Measurements from ENCODE around the gene RCC2. TPM values are rescaled to one million over a fixed set of nuclear protein-coding genes. Genes with fewer than 3 reads are reported as not detected.

The RCC2 gene
- total RNA-seq (10 to 100 TPM in 1 of 2 donors, 1 to 10 TPM in 1; 8.6 to 36.7 TPM), polyA plus RNA-seq (1 to 10 TPM; 2.1 to 7.6 TPM)

DNA sequence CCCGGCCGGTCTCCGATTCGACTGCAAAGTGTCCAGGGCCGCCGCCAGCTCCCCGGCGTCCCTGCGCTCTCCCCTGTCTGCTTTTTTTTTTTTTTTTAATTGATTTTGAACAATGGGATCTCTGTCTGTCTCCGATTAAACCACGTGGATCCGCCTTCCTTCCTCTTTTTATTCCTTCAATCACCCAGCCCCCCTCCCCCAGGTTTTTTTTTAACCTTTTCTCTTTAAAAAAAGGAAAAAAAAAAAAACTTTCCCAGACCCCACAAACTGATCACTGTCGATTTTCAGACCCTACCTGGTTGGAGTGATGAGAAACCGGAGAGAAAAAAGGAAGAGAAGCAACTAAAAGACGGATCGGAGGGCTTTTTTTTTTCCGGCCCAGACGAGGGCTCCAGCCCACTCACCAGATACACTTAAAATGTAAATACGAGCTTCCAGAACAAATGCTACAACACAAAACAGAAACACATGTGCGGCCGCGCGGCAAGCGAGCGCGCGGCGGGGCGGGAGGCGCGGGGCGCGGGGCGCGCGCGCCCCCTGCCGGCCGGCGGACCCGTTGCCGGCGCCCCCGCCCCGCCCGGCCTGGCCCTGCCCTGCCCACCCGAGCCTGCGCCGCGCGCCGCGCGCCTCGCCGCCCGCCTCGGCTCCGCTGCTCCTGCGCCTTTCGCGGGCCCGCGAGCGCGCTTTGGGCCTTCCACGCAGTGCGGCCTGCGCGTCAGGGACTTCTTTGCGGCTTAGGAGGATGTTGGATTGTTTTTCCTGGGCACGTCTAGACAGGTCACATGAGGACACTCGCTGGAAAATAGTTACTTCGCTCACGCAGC is at the start of gene RCC2:
RCC2 (minus strand) TSS at position 428 of the 824 bp plus-strand sequence. CDS start 1,163 bp downstream, outside the sequence.
- Histone ChIP-seq H3K27ac (ENCODE audit: low read depth in 1 of 2, low read length in 2 of 2) (peak within 1 kb of the TSS; percentile 87 to 92), H3K4me1 (ENCODE audit: control insufficient read depth in 4 of 4, insufficient read depth in 4 of 4, low read length in 3 of 4) (peaks cover 5 to 16% (median 11%) of the 10 kb centered on the region in 4 donors), H3K36me3 (ENCODE audit: control insufficient read depth in 4 of 4, insufficient read depth in 3 of 4, low read depth in 1 of 4, low read length in 3 of 4) (peaks cover 0 to 1% (median 0%) of the 10 kb centered on the region in 4 donors), H3K27me3 (ENCODE audit: control insufficient read depth in 4 of 4, insufficient read depth in 4 of 4, low read length in 3 of 4) (no peaks in the 10 kb centered on the region), H3K9ac (ENCODE audit: low read depth in 1 of 2, low read length in 2 of 2) (peak within 1 kb of the TSS; percentile 78 to 92), H3K4me3 (ENCODE audit: low read depth in 1 of 3, low read length in 3 of 3) (peak within 1 kb of the TSS; percentile 82 to 85 (median 83)), H3K9me3 (ENCODE audit: control insufficient read depth in 4 of 4, low read length in 3 of 4) (no peaks in the 10 kb centered on the region)
- TF ChIP-seq, protein P1, sequence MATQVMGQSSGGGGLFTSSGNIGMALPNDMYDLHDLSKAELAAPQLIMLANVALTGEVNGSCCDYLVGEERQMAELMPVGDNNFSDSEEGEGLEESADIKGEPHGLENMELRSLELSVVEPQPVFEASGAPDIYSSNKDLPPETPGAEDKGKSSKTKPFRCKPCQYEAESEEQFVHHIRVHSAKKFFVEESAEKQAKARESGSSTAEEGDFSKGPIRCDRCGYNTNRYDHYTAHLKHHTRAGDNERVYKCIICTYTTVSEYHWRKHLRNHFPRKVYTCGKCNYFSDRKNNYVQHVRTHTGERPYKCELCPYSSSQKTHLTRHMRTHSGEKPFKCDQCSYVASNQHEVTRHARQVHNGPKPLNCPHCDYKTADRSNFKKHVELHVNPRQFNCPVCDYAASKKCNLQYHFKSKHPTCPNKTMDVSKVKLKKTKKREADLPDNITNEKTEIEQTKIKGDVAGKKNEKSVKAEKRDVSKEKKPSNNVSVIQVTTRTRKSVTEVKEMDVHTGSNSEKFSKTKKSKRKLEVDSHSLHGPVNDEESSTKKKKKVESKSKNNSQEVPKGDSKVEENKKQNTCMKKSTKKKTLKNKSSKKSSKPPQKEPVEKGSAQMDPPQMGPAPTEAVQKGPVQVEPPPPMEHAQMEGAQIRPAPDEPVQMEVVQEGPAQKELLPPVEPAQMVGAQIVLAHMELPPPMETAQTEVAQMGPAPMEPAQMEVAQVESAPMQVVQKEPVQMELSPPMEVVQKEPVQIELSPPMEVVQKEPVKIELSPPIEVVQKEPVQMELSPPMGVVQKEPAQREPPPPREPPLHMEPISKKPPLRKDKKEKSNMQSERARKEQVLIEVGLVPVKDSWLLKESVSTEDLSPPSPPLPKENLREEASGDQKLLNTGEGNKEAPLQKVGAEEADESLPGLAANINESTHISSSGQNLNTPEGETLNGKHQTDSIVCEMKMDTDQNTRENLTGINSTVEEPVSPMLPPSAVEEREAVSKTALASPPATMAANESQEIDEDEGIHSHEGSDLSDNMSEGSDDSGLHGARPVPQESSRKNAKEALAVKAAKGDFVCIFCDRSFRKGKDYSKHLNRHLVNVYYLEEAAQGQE (IDR thresholded peaks at IDR 0.05), result no peak
- TF ChIP-seq SP1 (IDR thresholded peaks at IDR 0.05), result no peak
- TF ChIP-seq, protein P2, sequence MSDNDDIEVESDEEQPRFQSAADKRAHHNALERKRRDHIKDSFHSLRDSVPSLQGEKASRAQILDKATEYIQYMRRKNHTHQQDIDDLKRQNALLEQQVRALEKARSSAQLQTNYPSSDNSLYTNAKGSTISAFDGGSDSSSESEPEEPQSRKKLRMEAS (IDR thresholded peaks at IDR 0.05), result peak; percentile 13
- peak; percentile 18 to 32 for TF ChIP-seq RXRA (IDR thresholded peaks at IDR 0.05)
- TF ChIP-seq EGR1 (IDR thresholded peaks at IDR 0.05; ENCODE audit: low read depth in 2 of 2), result no peak
- TF ChIP-seq, protein P3, sequence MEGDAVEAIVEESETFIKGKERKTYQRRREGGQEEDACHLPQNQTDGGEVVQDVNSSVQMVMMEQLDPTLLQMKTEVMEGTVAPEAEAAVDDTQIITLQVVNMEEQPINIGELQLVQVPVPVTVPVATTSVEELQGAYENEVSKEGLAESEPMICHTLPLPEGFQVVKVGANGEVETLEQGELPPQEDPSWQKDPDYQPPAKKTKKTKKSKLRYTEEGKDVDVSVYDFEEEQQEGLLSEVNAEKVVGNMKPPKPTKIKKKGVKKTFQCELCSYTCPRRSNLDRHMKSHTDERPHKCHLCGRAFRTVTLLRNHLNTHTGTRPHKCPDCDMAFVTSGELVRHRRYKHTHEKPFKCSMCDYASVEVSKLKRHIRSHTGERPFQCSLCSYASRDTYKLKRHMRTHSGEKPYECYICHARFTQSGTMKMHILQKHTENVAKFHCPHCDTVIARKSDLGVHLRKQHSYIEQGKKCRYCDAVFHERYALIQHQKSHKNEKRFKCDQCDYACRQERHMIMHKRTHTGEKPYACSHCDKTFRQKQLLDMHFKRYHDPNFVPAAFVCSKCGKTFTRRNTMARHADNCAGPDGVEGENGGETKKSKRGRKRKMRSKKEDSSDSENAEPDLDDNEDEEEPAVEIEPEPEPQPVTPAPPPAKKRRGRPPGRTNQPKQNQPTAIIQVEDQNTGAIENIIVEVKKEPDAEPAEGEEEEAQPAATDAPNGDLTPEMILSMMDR (IDR thresholded peaks at IDR 0.05; ENCODE audit: low read depth, low read length, missing input control), result peak; percentile 51
- WGBS, result under 1% methylated on average over 75 of the region's 75 CpGs
- DNase-seq (ENCODE audit: low spot score), result peak; percentile 65

DNA sequence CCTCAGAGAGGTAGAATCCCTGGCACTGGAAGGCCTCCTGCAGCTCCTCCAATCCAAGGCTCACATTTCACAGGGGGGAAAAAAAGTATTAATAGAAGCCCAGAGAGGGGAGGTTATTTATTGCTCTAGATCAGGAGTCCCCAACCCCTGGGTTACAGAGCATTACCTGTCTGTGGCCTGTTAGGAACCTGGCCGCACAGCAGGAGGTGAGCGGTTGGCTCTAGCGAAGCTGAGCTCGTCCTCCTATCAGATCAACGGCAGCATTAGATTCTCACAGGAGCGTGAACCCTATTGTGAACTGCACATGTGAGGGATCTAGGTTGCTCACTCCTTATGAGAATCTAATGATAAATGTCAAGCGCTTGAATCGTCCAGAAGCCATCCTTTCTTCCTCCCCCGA is 46.8 kb upstream of the RCC2 start:
- Histone ChIP-seq H3K9ac (ENCODE audit: low read depth in 1 of 2, low read length in 2 of 2) (no peak overlapping the region), H3K4me3 (ENCODE audit: low read depth in 1 of 3, low read length in 3 of 3) (no peak overlapping the region), H3K9me3 (ENCODE audit: control insufficient read depth in 4 of 4, low read length in 3 of 4) (no peaks in the 10 kb centered on the region), H3K36me3 (ENCODE audit: control insufficient read depth in 4 of 4, insufficient read depth in 3 of 4, low read depth in 1 of 4, low read length in 3 of 4) (no peaks in the 10 kb centered on the region), H3K4me1 (ENCODE audit: control insufficient read depth in 4 of 4, insufficient read depth in 4 of 4, low read length in 3 of 4) (peaks cover 0 to 10% (median 6%) of the 10 kb centered on the region in 4 donors), H3K27me3 (ENCODE audit: control insufficient read depth in 4 of 4, insufficient read depth in 4 of 4, low read length in 3 of 4) (no peaks in the 10 kb centered on the region), H3K27ac (ENCODE audit: low read depth in 1 of 2, low read length in 2 of 2) (no peak overlapping the region)
- 91% methylated on average over 9 of the region's 9 CpGs for WGBS
- TF ChIP-seq, protein P1 (IDR thresholded peaks at IDR 0.05), result no peak
- TF ChIP-seq YY1 (IDR thresholded peaks at IDR 0.05) (no peak), HNF4A (conservative IDR thresholded peaks at IDR 0.05) (no peak), FOXA2 (IDR thresholded peaks at IDR 0.05) (no peak), SP1 (IDR thresholded peaks at IDR 0.05) (no peak), FOXA1 (IDR thresholded peaks at IDR 0.05) (no peak), JUND (IDR thresholded peaks at IDR 0.05) (no peak), RAD21 (IDR thresholded peaks at IDR 0.05) (no peak)
- TF ChIP-seq, protein P4, sequence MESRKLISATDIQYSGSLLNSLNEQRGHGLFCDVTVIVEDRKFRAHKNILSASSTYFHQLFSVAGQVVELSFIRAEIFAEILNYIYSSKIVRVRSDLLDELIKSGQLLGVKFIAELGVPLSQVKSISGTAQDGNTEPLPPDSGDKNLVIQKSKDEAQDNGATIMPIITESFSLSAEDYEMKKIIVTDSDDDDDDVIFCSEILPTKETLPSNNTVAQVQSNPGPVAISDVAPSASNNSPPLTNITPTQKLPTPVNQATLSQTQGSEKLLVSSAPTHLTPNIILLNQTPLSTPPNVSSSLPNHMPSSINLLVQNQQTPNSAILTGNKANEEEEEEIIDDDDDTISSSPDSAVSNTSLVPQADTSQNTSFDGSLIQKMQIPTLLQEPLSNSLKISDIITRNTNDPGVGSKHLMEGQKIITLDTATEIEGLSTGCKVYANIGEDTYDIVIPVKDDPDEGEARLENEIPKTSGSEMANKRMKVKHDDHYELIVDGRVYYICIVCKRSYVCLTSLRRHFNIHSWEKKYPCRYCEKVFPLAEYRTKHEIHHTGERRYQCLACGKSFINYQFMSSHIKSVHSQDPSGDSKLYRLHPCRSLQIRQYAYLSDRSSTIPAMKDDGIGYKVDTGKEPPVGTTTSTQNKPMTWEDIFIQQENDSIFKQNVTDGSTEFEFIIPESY (IDR thresholded peaks at IDR 0.05), result no peak
- TF ChIP-seq, protein P5, sequence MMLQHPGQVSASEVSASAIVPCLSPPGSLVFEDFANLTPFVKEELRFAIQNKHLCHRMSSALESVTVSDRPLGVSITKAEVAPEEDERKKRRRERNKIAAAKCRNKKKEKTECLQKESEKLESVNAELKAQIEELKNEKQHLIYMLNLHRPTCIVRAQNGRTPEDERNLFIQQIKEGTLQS (IDR thresholded peaks at IDR 0.05), result no peak
- no peak for DNase-seq (ENCODE audit: low spot score)
